HepG2 (cell line): Measurements from ENCODE around the gene MCM8. TPM values are rescaled to one million over a fixed set of nuclear protein-coding genes. Genes with fewer than 3 reads are reported as not detected.
A peak's percentile ranks its signal among the peaks of the same experiment; 100 is the strongest.

ENCODE experiments used
- ATAC-seq: fragments of 200-7000 bp; cut with Tn5 transposase; 3 replicates; pipeline ENCODE4 v1.9.1; 2020; ENCODE audit warnings: mild to moderate bottlenecking, moderate library complexity
- BruUV-seq: library from RNA; stranded (reverse); fragments of 400-500 nt; replicated peaks from 2 replicates; lab custom pipeline; 2021; lab: Mats Ljungman, UMichigan
- CTCF ChIA-PET: fragments of 300-600 bp; formaldehyde crosslinking; extraction: SDS; loops from one replicate; lab custom pipeline; 2021; ENCODE audit warnings: low total read pairs, inconsistent platforms, low intra/inter-chr PET ratio; lab: Yijun Ruan, JAX
- POLR2A ChIA-PET: fragments of 350-600 bp; sonication (Branson Sonifier 250); formaldehyde crosslinking; loops from one replicate; lab custom pipeline; 2020; ENCODE audit warnings: antibody characterized with exemption, inconsistent platforms; lab: Yijun Ruan, JAX
- DNase-seq: peaks from one replicate; pipeline ENCODE4 v3.0.0-alpha.2; 2015; ENCODE audit warnings: low spot score
- FAIRE-seq: peaks from 3 replicates; lab custom pipeline; 2011; peaks lifted over from hg19 to GRCh38; lab: Jason Lieb, UNC
- H2AFZ ChIP-seq: one replicate; pipeline ENCODE4 v1.6.1; 2011; ENCODE audit warnings: low read length, inconsistent platforms
- H3K27ac ChIP-seq: fragments of 300-600 bp; 3 replicates; pipeline ENCODE4 v1.8.0; 2011; ENCODE audit warnings: mixed run types, mild to moderate bottlenecking, mixed read lengths, low read length, inconsistent platforms; ENCODE audit not compliant: insufficient read depth; ENCODE audit errors: extremely low read length
- H3K27me3 ChIP-seq, 2 experiments: fragments of 200-600 bp in 1 of 2; 2 replicates in 1 of 2; 3 replicates in 1 of 2; pipeline versions ENCODE4 v1.6.0 to v1.8.0; 2011; ENCODE audit warnings: low read length in 2 of 2, mild to moderate bottlenecking in 2 of 2, moderate library complexity in 2 of 2, inconsistent platforms in 1 of 2; ENCODE audit not compliant: insufficient read depth in 2 of 2, control insufficient read depth in 1 of 2
- H3K36me3 ChIP-seq, 2 experiments: fragments of 200-600 bp in 1 of 2; replicated peaks in 1 of 2; 2 replicates in 1 of 2; 3 replicates in 1 of 2; pipeline versions ENCODE4 v1.5.1 to v1.8.0; 2011; ENCODE audit warnings: low read length in 2 of 2, inconsistent platforms in 1 of 2; ENCODE audit not compliant: insufficient read depth in 2 of 2, control insufficient read depth in 1 of 2
- H3K4me1 ChIP-seq: 2 replicates; pipeline ENCODE4 v1.5.1; 2012; ENCODE audit warnings: low read length, inconsistent platforms; ENCODE audit not compliant: insufficient read depth
- H3K4me2 ChIP-seq: 2 replicates; pipeline ENCODE4 v1.6.0; 2011; ENCODE audit warnings: low read depth, low read length, inconsistent platforms
- H3K4me3 ChIP-seq, 3 experiments: fragments of 200-600 bp in 1 of 3; sonication (generic), shearing (Covaris generic) in 1 of 3; replicated peaks in 1 of 3; 2 replicates each; pipeline ENCODE4 v1.5.1; 2011 to 2016; ENCODE audit warnings: low read length in 3 of 3, inconsistent platforms in 2 of 3, low read depth in 2 of 3, mild to moderate bottlenecking in 2 of 3, control low read depth in 1 of 3, mixed read lengths in 1 of 3; ENCODE audit not compliant: insufficient read depth in 1 of 3
- H3K79me2 ChIP-seq: one replicate; pipeline ENCODE4 v1.6.1; 2011; ENCODE audit warnings: low read length, inconsistent platforms; ENCODE audit not compliant: insufficient read depth
- H3K9ac ChIP-seq: 2 replicates; pipeline ENCODE4 v1.6.0; 2011; ENCODE audit warnings: mild to moderate bottlenecking, low read depth, low read length, inconsistent platforms; ENCODE audit not compliant: insufficient read depth
- H3K9me3 ChIP-seq: 2 replicates; pipeline ENCODE4 v1.5.1; 2012; ENCODE audit warnings: mild to moderate bottlenecking, low read length
- H4K20me1 ChIP-seq: 2 replicates; pipeline ENCODE4 v1.6.0; 2011; ENCODE audit warnings: inconsistent platforms, mild to moderate bottlenecking, low read length, moderate library complexity; ENCODE audit not compliant: insufficient read depth
- BCL6 ChIP-seq: IDR thresholded peaks from 2 replicates; pipeline ENCODE4 v1.6.1; 2016; ENCODE audit warnings: missing genetic modification reagents, missing compliant biosample characterization
- KLF11 ChIP-seq: IDR thresholded peaks from 2 replicates; pipeline ENCODE4 v1.6.1; 2016; ENCODE audit warnings: missing compliant biosample characterization
- MAFG ChIP-seq: sonication (generic); formaldehyde crosslinking; IDR thresholded peaks from 2 replicates; pipeline ENCODE4 v1.5.1; 2020; ENCODE audit warnings: mild to moderate bottlenecking, missing genetic modification reagents
- PRDM4 ChIP-seq: sonication (generic); formaldehyde crosslinking; IDR thresholded peaks from 2 replicates; pipeline ENCODE4 v1.9.0; 2021; ENCODE audit warnings: missing genetic modification reagents, borderline replicate concordance
- ZBTB21 ChIP-seq: sonication (generic); formaldehyde crosslinking; IDR thresholded peaks from 2 replicates; pipeline ENCODE4 v1.4.0; 2020; ENCODE audit warnings: missing genetic modification reagents
- ZNF44 ChIP-seq: sonication (generic); formaldehyde crosslinking; IDR thresholded peaks from 2 replicates; pipeline ENCODE4 v1.5.1; 2020; ENCODE audit warnings: mild to moderate bottlenecking, missing genetic modification reagents
- ZNF564 ChIP-seq: sonication (generic); formaldehyde crosslinking; IDR thresholded peaks from 2 replicates; pipeline ENCODE4 v1.8.1; 2023; ENCODE audit warnings: mild to moderate bottlenecking, missing genetic modification reagents
- ZNF792 ChIP-seq: IDR thresholded peaks from 2 replicates; pipeline ENCODE4 v1.6.1; 2016
- ZNF816 ChIP-seq: sonication (generic); formaldehyde crosslinking; IDR thresholded peaks from 2 replicates; pipeline ENCODE4 v1.8.0; 2022; ENCODE audit warnings: missing genetic modification reagents, mild to moderate bottlenecking, borderline replicate concordance
- WGBS: methylation state at CpG from one replicate; pipeline ENCODE4 v1.1.6; 2017; ENCODE audit warnings: low lambda C conversion rate; 5-methylcytosine and 5-hydroxymethylcytosine counted together
- in situ Hi-C: cut with HindIII; loops from 2 replicates; pipeline ENCODE4 v1.10.0; 2017; ENCODE audit warnings: low pct_unique_long_range_greater_than_20kb; ENCODE audit not compliant: extremely low pct_ligation_motif_present
- intact Hi-C: fragments of 100-400 bp; cut with micrococcal nuclease; formaldehyde crosslinking; loops from one replicate; pipeline ENCODE4 v1.10.0; 2022; ENCODE audit not compliant: unreplicated experiment
- polyA plus RNA-seq, 8 experiments: library from polyadenylated mRNA; depleted of rRNA in 3 of 8; stranded (reverse) in 7 of 8; unstranded in 1 of 8; fragments of >200 nt; fragmentation: Illumina TruSeq in 4 of 8; extraction: Trizol in 4 of 8; gene quantifications; 2 replicates each; pipeline versions ENCODE4 v1.2.1 to v1.2.3, GENCODE V29; 2011 to 2016; ENCODE audit warnings: low read depth in 4 of 8, missing spikeins in 1 of 8, mixed read lengths in 1 of 8; ENCODE audit not compliant: insufficient read depth in 1 of 8
- total RNA-seq, 5 experiments: library from RNA; depleted of rRNA; stranded (reverse); fragments of >200 nt; fragmentation: Illumina TruSeq; extraction: Trizol; gene quantifications; 2 replicates each; pipeline ENCODE4 v1.2.3, GENCODE V29; 2016; ENCODE audit warnings: low read depth in 1 of 5

Gene MCM8
- total and polyA plus RNA-seq, 2 of the 13 experiments (the other 11 are each of a cell fraction or from before 2014, with no cell fraction given): 11.5 to 59.3 TPM

GRCh38 chr20:6006603-6006949 is 56.1 kb downstream of the MCM8 start:
- 1% methylated on average over 10 of the region's 10 CpGs for WGBS
- no peak for FAIRE-seq
- intact Hi-C loops: no loop called here

More at GRCh38 chr20:6006603-6006949, 56.1 kb downstream of the MCM8 start:
- in situ Hi-C loops: no loop called here
- H3K9me3 ChIP-seq: no peaks in the 10 kb centered on the region
- peak overlapping the region; percentile 87 for H3K4me2 ChIP-seq
- BruUV-seq: no TSS peak
- peak overlapping the region; percentile 92 for H3K9ac ChIP-seq
- H3K4me3 ChIP-seq: peak overlapping the region; percentile 86 to 98 (median 97)
- DNase-seq (no peak), ATAC-seq (peak; percentile 0; the same call in 2 of the 3 replicates)
- H3K27me3 ChIP-seq: no peaks in the 10 kb centered on the region; a peak in 1 of 5 replicates
- H3K4me1 ChIP-seq: peaks cover 40% of the 10 kb centered on the region
- CTCF ChIA-PET: no interaction called here
- no peak overlapping the region for H2AFZ ChIP-seq
- POLR2A ChIA-PET: interaction anchor here (1.2 to 2.7 kb wide), 2 partner anchors 47 to 795 kb away, joined by 3 to 13 read pairs; partner anchors contain the start of gene LRRN4
- TF ChIP-seq ZNF816 (no peak), KLF11 (CRISPR knock-in tag) (0 out of 2 replicates have a peak, but pooled peaks have one; percentile 27), BCL6 (CRISPR knock-in tag) (0 out of 2 replicates have a peak, but pooled peaks have one; percentile 23), ZNF44 (CRISPR knock-in tag) (no peak), PRDM4 (0 out of 2 replicates have a peak, but pooled peaks have one; percentile 50), ZNF792 (CRISPR knock-in tag) (peak; percentile 16; the same call in 1 of the 2 replicates), ZNF564 (CRISPR knock-in tag) (peak; percentile 67), ZBTB21 (CRISPR knock-in tag) (peak; percentile 16; the same call in 1 of the 2 replicates), MAFG (no peak)
- TF ChIP-seq, all 625 proteins: peak for 6
- Histone ChIP-seq H3K36me3 (peaks cover 6 to 18% of the 10 kb centered on the region in 2 experiments), H3K79me2 (peaks cover 49% of the 10 kb centered on the region), H3K27ac (peak overlapping the region; percentile 71), H4K20me1 (peaks cover 46% of the 10 kb centered on the region)
